T-cell (primary cell): ENCODE results near the gene EIF1AX. TPM values are rescaled to one million over a fixed set of nuclear protein-coding genes. Genes with fewer than 3 reads are reported as not detected.
"Not testable (repeated sequence)": the region's sequence is repeated elsewhere in the genome, so short reads cannot be mapped to it uniquely, and the experiment has no call there.

ENCODE experiments used
- ATAC-seq, 4 experiments: fragments of 200-7000 bp in 3 of 4; fragments of 150-1000 bp in 1 of 4; cut with Tn5 transposase; replicated peaks in 1 of 4; 1 replicate in 3 of 4; 2 replicates in 1 of 4; pipeline ENCODE4 v1.10.0; 2021; ENCODE audit warnings: moderate library complexity in 3 of 4, mild to moderate bottlenecking in 2 of 4, moderate number of reproducible peaks in 1 of 4
- CTCF ChIA-PET, 2 donors: fragments of 300-600 bp; sonication (Branson Sonifier 250); formaldehyde crosslinking; loops; one replicate each; lab custom pipeline; 2022; ENCODE audit warnings: antibody characterized with exemption in 2 of 2; lab: Charles Lee
- POLR2A ChIA-PET, 2 donors: fragments of 300-600 bp; sonication (Branson Sonifier 250); formaldehyde crosslinking; loops; one replicate each; lab custom pipeline; 2022; ENCODE audit warnings: antibody characterized with exemption in 2 of 2; lab: Charles Lee
- DNase-seq, 35 experiments: peaks; one replicate each; pipeline versions ENCODE4 v3.0.0 to v3.0.0-alpha.2; 2013 to 2023
- H3K27ac ChIP-seq: one replicate; pipeline ENCODE4 v1.5.1; 2013; ENCODE audit warnings: low read length
- H3K27me3 ChIP-seq, 2 experiments: replicated peaks in 1 of 2; 1 replicate in 1 of 2; 2 replicates in 1 of 2; pipeline versions ENCODE4 v1.6.1 to v1.7.0; 2013; ENCODE audit warnings: low read length in 1 of 2, mixed read lengths in 1 of 2; ENCODE audit not compliant: control insufficient read depth in 2 of 2, insufficient read depth in 2 of 2; ENCODE audit errors: extremely low read depth in 1 of 2
- H3K36me3 ChIP-seq, 2 donors: 1 replicate in 1 of 2; 2 replicates in 1 of 2; pipeline versions ENCODE4 v1.6.1 to v1.7.0; 2013; ENCODE audit warnings: low read length in 1 of 2; ENCODE audit not compliant: control insufficient read depth in 2 of 2, insufficient read depth in 1 of 2; ENCODE audit errors: extremely low read depth in 1 of 2
- H3K4me1 ChIP-seq, 2 experiments: 1 replicate in 1 of 2; 2 replicates in 1 of 2; pipeline versions ENCODE4 v1.6.1 to v1.7.0; 2013; ENCODE audit warnings: low read length in 2 of 2, mixed read lengths in 1 of 2; ENCODE audit not compliant: insufficient read depth in 2 of 2, control insufficient read depth in 1 of 2; ENCODE audit errors: extremely low read depth in 1 of 2
- H3K4me3 ChIP-seq, 2 donors: 1 replicate in 1 of 2; 2 replicates in 1 of 2; pipeline versions ENCODE4 v1.5.1 to v1.7.0; 2013; ENCODE audit warnings: mild to moderate bottlenecking in 2 of 2, low read length in 1 of 2, moderate library complexity in 1 of 2; ENCODE audit not compliant: control insufficient read depth in 1 of 2; ENCODE audit errors: extremely low read depth in 1 of 2
- H3K9me3 ChIP-seq: 2 replicates; pipeline ENCODE4 v1.7.0; 2013
- H3K27ac Mint-ChIP-seq, 2 donors: one replicate each; pipeline ENCODE4 v1.8.0; 2020 to 2021; ENCODE audit warnings: mild to moderate bottlenecking in 2 of 2, mixed read lengths in 2 of 2
- H3K27me3 Mint-ChIP-seq, 2 donors: one replicate each; pipeline ENCODE4 v1.8.0; 2021 to 2022; ENCODE audit warnings: mixed read lengths in 2 of 2
- H3K36me3 Mint-ChIP-seq: one replicate; pipeline ENCODE4 v1.8.0; 2021; ENCODE audit warnings: mixed read lengths
- H3K4me1 Mint-ChIP-seq, 3 donors: one replicate each; pipeline ENCODE4 v1.8.0; 2020 to 2022; ENCODE audit warnings: mixed read lengths in 3 of 3, mild to moderate bottlenecking in 1 of 3
- H3K4me3 Mint-ChIP-seq, 3 donors: one replicate each; pipeline ENCODE4 v1.8.0; 2020 to 2022; ENCODE audit warnings: mild to moderate bottlenecking in 3 of 3, mixed read lengths in 3 of 3, moderate library complexity in 3 of 3
- H3K9me3 Mint-ChIP-seq, 3 donors: one replicate each; pipeline ENCODE4 v1.8.0; 2020 to 2022; ENCODE audit warnings: mixed read lengths in 3 of 3
- WGBS: methylation state at CpG from one replicate; pipeline ENCODE4 v1.1.5; 2013; ENCODE audit warnings: missing lambda C conversion rate; ENCODE audit not compliant: insufficient coverage; 5-methylcytosine and 5-hydroxymethylcytosine counted together
- total RNA-seq, 35 experiments: library from RNA in 6 of 35; stranded (reverse) in 6 of 35; fragments of 120-200 nt in 1 of 35; gene quantifications; one replicate each; pipeline versions ENCODE4 v1.2.1 to v1.2.4 and lab custom pipeline; 2013 to 2026

The EIF1AX gene
- total RNA-seq, 5 donors from 2014 or later (not counting 1 experiment from before 2014, with no cell fraction given): 39.6 to 81.8 (median 52.6) TPM

- no peak overlapping the region for H3K4me3 Mint-ChIP-seq
- peak overlapping the region; percentile 44 to 53 for H3K27ac Mint-ChIP-seq
- H3K27me3 ChIP-seq: no peaks in the 10 kb centered on the region
- H3K27me3 Mint-ChIP-seq: no peaks in the 10 kb centered on the region
- no peaks in the 10 kb centered on the region for H3K9me3 ChIP-seq
- H3K9me3 Mint-ChIP-seq: no peaks in the 10 kb centered on the region
- ATAC-seq: no peak
- peaks cover 38 to 50% (median 42%) of the 10 kb centered on the region in 3 donors for H3K4me1 Mint-ChIP-seq
- DNase-seq: no peak
- peaks cover 2 to 17% of the 10 kb centered on the region in 2 experiments for H3K4me1 ChIP-seq
- H3K4me3 ChIP-seq: no peak overlapping the region
- peaks cover 24% of the 10 kb centered on the region for H3K36me3 Mint-ChIP-seq
- ChIA-PET POLR2A (no interaction called here), CTCF (no interaction called here)
- WGBS: no CpG with 5 or more reads among the region's 5 CpGs
- H3K27ac ChIP-seq: no peak overlapping the region
- peaks cover 11 to 39% of the 10 kb centered on the region in 2 donors for H3K36me3 ChIP-seq
Observed at GRCh38 chrX:20135944-20136343, 5.7 kb downstream of the EIF1AX start.

DNA sequence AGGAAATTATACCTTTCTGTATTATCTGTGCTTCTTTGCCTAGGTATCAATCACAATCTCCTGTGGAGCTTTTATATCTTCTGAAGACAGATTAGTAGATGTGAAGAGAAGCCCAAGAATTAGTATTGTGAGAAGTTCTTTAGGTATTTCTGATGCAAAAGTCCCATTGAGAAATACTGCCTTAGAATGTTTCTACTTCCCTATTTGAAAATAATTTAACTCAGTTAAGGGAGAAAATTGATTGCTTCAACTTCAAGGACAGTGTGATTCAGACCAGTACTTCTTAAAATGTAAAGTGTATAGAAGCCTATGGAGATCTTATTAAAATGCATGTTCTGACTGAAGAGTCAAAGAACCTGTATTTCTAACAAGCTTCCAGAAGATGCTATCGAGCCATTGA is 9.0 kb downstream of the EIF1AX start:
- H3K36me3 Mint-ChIP-seq: peaks cover 22% of the 10 kb centered on the region
- ChIA-PET POLR2A (no interaction called here), CTCF (no interaction called here)
- no peak for DNase-seq
- H3K27ac Mint-ChIP-seq: peak overlapping the region in 1 of 2 donors; percentile 11
- H3K4me3 Mint-ChIP-seq: no peak overlapping the region
- no peak for ATAC-seq
- Histone ChIP-seq H3K4me3 (no peak overlapping the region), H3K36me3 (peaks cover 7 to 44% of the 10 kb centered on the region in 2 donors), H3K9me3 (no peaks in the 10 kb centered on the region), H3K4me1 (no peaks in the 10 kb centered on the region), H3K27me3 (no peaks in the 10 kb centered on the region), H3K27ac (no peak overlapping the region)
- H3K27me3 Mint-ChIP-seq: no peaks in the 10 kb centered on the region
- H3K4me1 Mint-ChIP-seq: peaks cover 20 to 27% (median 20%) of the 10 kb centered on the region in 3 donors
- WGBS: no CpG with 5 or more reads among the region's 1 CpG
- H3K9me3 Mint-ChIP-seq: no peaks in the 10 kb centered on the region

DNA sequence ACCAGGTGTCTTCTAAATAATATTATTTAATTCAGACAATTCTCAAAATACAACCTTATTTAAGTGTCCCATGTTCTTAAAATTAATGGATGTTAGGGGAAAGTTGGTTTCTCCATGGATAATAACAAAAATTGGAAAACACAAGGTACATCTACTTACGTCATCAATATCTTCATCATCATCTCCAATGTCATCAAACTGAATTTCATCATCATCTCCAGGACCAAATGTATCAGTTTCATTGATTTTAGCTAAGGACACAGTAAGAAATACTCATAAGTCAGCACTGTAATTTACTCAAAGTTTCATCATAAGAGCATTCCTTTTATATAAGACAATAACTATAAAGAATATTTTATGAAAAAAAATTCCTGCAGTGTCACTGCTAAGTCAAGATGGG is 11.3 kb downstream of the EIF1AX start:
- Histone ChIP-seq H3K27me3 (no peaks in the 10 kb centered on the region), H3K9me3 (no peaks in the 10 kb centered on the region), H3K36me3 (peaks cover 4 to 29% of the 10 kb centered on the region in 2 donors), H3K27ac (no peak overlapping the region), H3K4me1 (no peaks in the 10 kb centered on the region), H3K4me3 (no peak overlapping the region)
- CTCF ChIA-PET: interaction anchor here in 1 of 2 donors (0.8 kb wide), 1 partner anchor 221 kb away, joined by 8 read pairs; no protein-coding TSS in a partner anchor
- no peak for DNase-seq
- H3K4me1 Mint-ChIP-seq: peaks cover under 1 to 4% (median 2%) of the 10 kb centered on the region in 3 donors
- H3K27ac Mint-ChIP-seq: no peak overlapping the region
- ATAC-seq: no peak
- peaks cover 10% of the 10 kb centered on the region for H3K36me3 Mint-ChIP-seq
- H3K9me3 Mint-ChIP-seq: no peaks in the 10 kb centered on the region
- no CpG with 5 or more reads among the region's 1 CpG for whole genome bisulfite sequencing
- H3K27me3 Mint-ChIP-seq: no peaks in the 10 kb centered on the region
- no peak overlapping the region for H3K4me3 Mint-ChIP-seq
- POLR2A ChIA-PET: no interaction called here

DNA sequence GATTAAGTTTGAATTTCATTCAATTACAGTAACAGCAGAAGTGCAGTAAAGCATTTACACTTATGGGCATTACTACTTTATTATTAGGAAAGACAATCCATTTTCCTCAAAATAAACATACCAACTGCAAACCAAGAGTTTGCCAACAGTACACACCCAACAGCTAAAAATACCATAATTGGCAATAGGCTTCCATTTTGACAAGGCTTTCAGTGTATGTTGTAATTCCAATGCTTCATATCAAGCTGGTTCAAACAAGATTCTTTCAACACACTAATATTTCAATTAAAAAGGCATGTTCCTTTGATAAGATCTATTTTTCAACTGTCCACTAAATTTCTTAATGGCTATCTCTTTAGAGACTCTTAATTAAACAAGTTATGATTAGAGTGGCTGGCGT is 12.1 kb downstream of the EIF1AX start:
- H3K27ac Mint-ChIP-seq: no peak overlapping the region
- Histone ChIP-seq H3K27me3 (no peaks in the 10 kb centered on the region), H3K4me3 (no peak overlapping the region), H3K9me3 (no peaks in the 10 kb centered on the region), H3K4me1 (no peaks in the 10 kb centered on the region), H3K27ac (no peak overlapping the region), H3K36me3 (peaks cover 0 to 23% of the 10 kb centered on the region in 2 donors)
- peaks cover 0 to 2% (median 0%) of the 10 kb centered on the region in 3 donors for H3K4me1 Mint-ChIP-seq
- WGBS: no CpG with 5 or more reads among the region's 1 CpG
- no peak overlapping the region for H3K4me3 Mint-ChIP-seq
- H3K36me3 Mint-ChIP-seq: peaks cover 10% of the 10 kb centered on the region
- ChIA-PET POLR2A (interaction anchor here in 1 of 2 donors (0.6 kb wide), 1 partner anchor 1348 kb away, joined by 4 read pairs; no protein-coding TSS in a partner anchor), CTCF (no interaction called here)
- DNase-seq: no peak
- no peak for ATAC-seq
- no peaks in the 10 kb centered on the region for H3K27me3 Mint-ChIP-seq
- H3K9me3 Mint-ChIP-seq: no peaks in the 10 kb centered on the region

DNA sequence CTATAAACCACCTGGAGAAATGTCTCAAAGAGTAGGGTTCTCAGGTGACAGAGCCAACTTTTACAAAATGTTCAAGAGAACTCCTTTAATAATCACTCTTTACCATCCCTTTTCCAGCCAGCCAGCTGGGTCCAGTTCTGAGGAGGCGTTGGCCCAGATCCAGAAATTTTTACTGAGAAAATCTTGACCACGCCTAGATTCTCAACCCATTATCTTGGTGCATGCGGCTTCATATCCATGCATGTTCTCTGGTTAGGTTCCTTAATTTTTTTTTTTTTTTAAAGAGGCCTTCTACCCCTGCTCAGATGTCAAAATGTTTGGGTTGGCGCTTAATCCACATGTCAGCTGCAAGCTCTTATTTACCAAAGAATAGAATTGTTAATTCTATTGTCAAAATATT is 13.0 kb downstream of the EIF1AX start:
- H3K27ac ChIP-seq: no peak overlapping the region
- ChIA-PET POLR2A (no interaction called here), CTCF (interaction anchor here (0.6 to 0.7 kb wide), 2 partner anchors 222 to 328 kb away, joined by 3 read pairs; no protein-coding TSS in a partner anchor)
- H3K4me1 Mint-ChIP-seq: peaks cover 0 to 2% (median 0%) of the 10 kb centered on the region in 3 donors
- no peaks in the 10 kb centered on the region for H3K9me3 Mint-ChIP-seq
- H3K4me3 ChIP-seq: no peak overlapping the region
- no peaks in the 10 kb centered on the region for H3K4me1 ChIP-seq
- no peak for DNase-seq
- ATAC-seq: no peak
- no peak overlapping the region for H3K4me3 Mint-ChIP-seq
- H3K9me3 ChIP-seq: no peaks in the 10 kb centered on the region
- no peaks in the 10 kb centered on the region for H3K27me3 ChIP-seq
- H3K36me3 Mint-ChIP-seq: peaks cover 6% of the 10 kb centered on the region
- H3K27ac Mint-ChIP-seq: no peak overlapping the region
- WGBS: no CpG with 5 or more reads among the region's 4 CpGs
- H3K27me3 Mint-ChIP-seq: no peaks in the 10 kb centered on the region
- peaks cover 0 to 23% of the 10 kb centered on the region in 2 donors for H3K36me3 ChIP-seq

GRCh38 chrX:20127440-20127839 is 14.2 kb downstream of the EIF1AX start:
- POLR2A ChIA-PET, H3K27ac Mint-ChIP-seq, H3K4me3 Mint-ChIP-seq, H3K4me1 Mint-ChIP-seq, H3K4me3 ChIP-seq, H3K9me3 ChIP-seq, H3K4me1 ChIP-seq, H3K27ac ChIP-seq, H3K36me3 Mint-ChIP-seq, DNase-seq, H3K27me3 Mint-ChIP-seq, CTCF ChIA-PET, H3K9me3 Mint-ChIP-seq, H3K27me3 ChIP-seq: not testable (repeated sequence)
- peak in 3 of 4 experiments; percentile 57 to 76 (median 59) for ATAC-seq
- H3K36me3 ChIP-seq: peaks cover 0 to 14% of the 10 kb centered on the region in 2 donors
- no CpG with 5 or more reads among the region's 3 CpGs for WGBS
